GM21723 (cell line): Measurements from ENCODE around the gene HEXA.
"Not testable (repeated sequence)": the region's sequence is repeated elsewhere in the genome, so short reads cannot be mapped to it uniquely, and the experiment has no call there.

Source experiments
- ATAC-seq: cut with Tn5 transposase; IDR thresholded peaks from one replicate; pipeline ENCODE4 v1.9.1; 2021; ENCODE audit warnings: mild to moderate bottlenecking, moderate library complexity; ENCODE audit not compliant: unreplicated experiment

The HEXA gene

GRCh38 chr15:72375846-72376581 is at the start of gene HEXA:
Gene HEXA (minus strand): TSS chr15:72376014. CDS start chr15:72375972, 42 bp downstream.
- peak; percentile 85 for ATAC-seq

- ATAC-seq, result no peak
Measured at GRCh38 chr15:72423256-72423655, 47.4 kb upstream of the HEXA start.

- ATAC-seq, result no peak
Measured at GRCh38 chr15:72421484-72421883, 45.7 kb upstream of the HEXA start.

GRCh38 chr15:72420576-72420975 is 44.8 kb upstream of the HEXA start:
- no peak for ATAC-seq

GRCh38 chr15:72419768-72420167 is 44.0 kb upstream of the HEXA start:
- not testable (repeated sequence) for ATAC-seq

- no peak for ATAC-seq
Measured at GRCh38 chr15:72415304-72415703, 39.5 kb upstream of the HEXA start.

GRCh38 chr15:72413337-72413736 is 37.5 kb upstream of the HEXA start:
- ATAC-seq, result not testable (repeated sequence)

GRCh38 chr15:72411544-72411943 is 35.7 kb upstream of the HEXA start:
- no peak for ATAC-seq

- ATAC-seq, result no peak
Measured at GRCh38 chr15:72411111-72411510, 35.3 kb upstream of the HEXA start.

GRCh38 chr15:72406936-72407335 is 31.1 kb upstream of the HEXA start:
- ATAC-seq, result no peak

GRCh38 chr15:72404841-72405240 is 29.0 kb upstream of the HEXA start:
- ATAC-seq, result no peak

GRCh38 chr15:72404356-72404755 is 28.5 kb upstream of the HEXA start:
- ATAC-seq, result no peak

GRCh38 chr15:72402726-72403125 is 26.9 kb upstream of the HEXA start:
- ATAC-seq, result no peak

GRCh38 chr15:72398648-72399047 is 22.8 kb upstream of the HEXA start:
- ATAC-seq, result no peak

GRCh38 chr15:72397796-72398588 is 22.2 kb upstream of the HEXA start, which contains the start of gene TMEM202:
Gene TMEM202 (plus strand): TSS chr15:72398305. CDS start chr15:72398327, 22 bp downstream.
- ATAC-seq, result no peak

- not testable (repeated sequence) for ATAC-seq
Measured at GRCh38 chr15:72396331-72396730, 20.5 kb upstream of the HEXA start.

- no peak for ATAC-seq
Measured at GRCh38 chr15:72389231-72389630, 13.4 kb upstream of the HEXA start.

- ATAC-seq, result no peak
Measured at GRCh38 chr15:72387741-72388140, 11.9 kb upstream of the HEXA start.

- ATAC-seq, result no peak
Measured at GRCh38 chr15:72382146-72382545, 6.3 kb upstream of the HEXA start.

GRCh38 chr15:72380743-72381142 is 4.9 kb upstream of the HEXA start:
- no peak for ATAC-seq

- no peak for ATAC-seq
Measured at GRCh38 chr15:72379856-72380430, 4.1 kb upstream of the HEXA start.

- not testable (repeated sequence) for ATAC-seq
Measured at GRCh38 chr15:72379106-72379505, 3.3 kb upstream of the HEXA start.
